ENCODE measurements around the gene ARL13B. TPM values are rescaled to one million over a fixed set of nuclear protein-coding genes. Genes with fewer than 3 reads are reported as not detected.

Gene ARL13B
- total RNA-seq, 1 donor from 2014 or later, result 16.3 TPM

DNA sequence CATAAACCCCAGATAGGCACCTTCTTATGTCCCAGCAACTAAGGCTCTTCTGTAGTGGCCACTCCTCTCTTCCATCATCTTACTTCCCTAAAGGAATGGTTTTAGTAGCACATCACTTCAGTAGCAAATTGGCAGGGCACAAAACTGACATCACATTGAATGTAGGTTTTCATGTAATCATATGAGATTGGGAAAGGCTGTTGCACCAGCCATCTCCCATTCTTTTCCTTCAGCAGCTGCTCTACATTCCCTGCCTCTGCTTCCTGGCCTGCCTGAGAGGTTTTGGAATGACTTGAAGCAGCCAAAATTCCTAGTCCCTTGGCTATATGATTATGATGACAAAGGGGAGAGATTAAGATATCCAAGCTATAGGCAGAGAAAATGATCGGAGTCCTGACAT is 119.4 kb downstream of the ARL13B start:
- DNase-seq (ENCODE audit: low spot score), result no peak

- DNase-seq (ENCODE audit: low spot score), result no peak
These were observed 121.9 kb downstream of the ARL13B start for GRCh38 chr3:94101860-94102259.

Other genes starting within 250 kb of the ARL13B start
- gene PROS1, start 6.3 kb upstream of the ARL13B start, total RNA-seq, result 39.0 TPM
- 4.7 TPM for gene STX19, start 48.4 kb downstream of the ARL13B start, total RNA-seq
- 8.5 TPM for gene DHFR2, start 82.8 kb downstream of the ARL13B start, total RNA-seq
- gene NSUN3, start 82.9 kb downstream of the ARL13B start, total RNA-seq, result 14.2 TPM